Measurements from ENCODE around the gene CROCC2.

DNA sequence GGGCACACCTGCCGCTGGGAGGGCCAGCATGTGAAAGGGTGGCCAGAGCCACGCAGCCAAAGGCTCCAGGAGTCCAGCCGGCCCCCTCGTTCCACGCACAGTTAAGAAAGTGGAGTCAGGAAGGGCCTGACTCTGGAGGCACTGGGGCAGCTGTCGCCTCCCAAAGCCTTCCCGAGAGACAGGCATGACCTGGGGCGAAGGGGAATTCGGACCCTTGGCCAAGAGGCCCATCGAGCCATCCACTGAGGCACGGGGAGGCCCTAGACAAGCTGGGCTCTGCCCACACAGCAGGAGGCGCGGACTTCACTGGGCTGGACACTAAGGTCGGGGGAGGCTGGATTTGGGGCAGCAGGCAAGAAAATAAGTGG lies 53.8 kb downstream of the CROCC2 start:
- TF ChIP-seq, protein P1, sequence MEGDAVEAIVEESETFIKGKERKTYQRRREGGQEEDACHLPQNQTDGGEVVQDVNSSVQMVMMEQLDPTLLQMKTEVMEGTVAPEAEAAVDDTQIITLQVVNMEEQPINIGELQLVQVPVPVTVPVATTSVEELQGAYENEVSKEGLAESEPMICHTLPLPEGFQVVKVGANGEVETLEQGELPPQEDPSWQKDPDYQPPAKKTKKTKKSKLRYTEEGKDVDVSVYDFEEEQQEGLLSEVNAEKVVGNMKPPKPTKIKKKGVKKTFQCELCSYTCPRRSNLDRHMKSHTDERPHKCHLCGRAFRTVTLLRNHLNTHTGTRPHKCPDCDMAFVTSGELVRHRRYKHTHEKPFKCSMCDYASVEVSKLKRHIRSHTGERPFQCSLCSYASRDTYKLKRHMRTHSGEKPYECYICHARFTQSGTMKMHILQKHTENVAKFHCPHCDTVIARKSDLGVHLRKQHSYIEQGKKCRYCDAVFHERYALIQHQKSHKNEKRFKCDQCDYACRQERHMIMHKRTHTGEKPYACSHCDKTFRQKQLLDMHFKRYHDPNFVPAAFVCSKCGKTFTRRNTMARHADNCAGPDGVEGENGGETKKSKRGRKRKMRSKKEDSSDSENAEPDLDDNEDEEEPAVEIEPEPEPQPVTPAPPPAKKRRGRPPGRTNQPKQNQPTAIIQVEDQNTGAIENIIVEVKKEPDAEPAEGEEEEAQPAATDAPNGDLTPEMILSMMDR (IDR thresholded peaks at IDR 0.05), result no peak
- TF ChIP-seq EZH2 (IDR thresholded peaks at IDR 0.05; ENCODE audit: borderline replicate concordance, insufficient read depth, low read depth, low read length, poor library complexity, severe bottlenecking), result no peak

Data from B cell (primary cell).